ENCODE measurements around the gene ZNF148.
A peak's percentile ranks its signal among the peaks of the same experiment; 100 is the strongest.

DNA sequence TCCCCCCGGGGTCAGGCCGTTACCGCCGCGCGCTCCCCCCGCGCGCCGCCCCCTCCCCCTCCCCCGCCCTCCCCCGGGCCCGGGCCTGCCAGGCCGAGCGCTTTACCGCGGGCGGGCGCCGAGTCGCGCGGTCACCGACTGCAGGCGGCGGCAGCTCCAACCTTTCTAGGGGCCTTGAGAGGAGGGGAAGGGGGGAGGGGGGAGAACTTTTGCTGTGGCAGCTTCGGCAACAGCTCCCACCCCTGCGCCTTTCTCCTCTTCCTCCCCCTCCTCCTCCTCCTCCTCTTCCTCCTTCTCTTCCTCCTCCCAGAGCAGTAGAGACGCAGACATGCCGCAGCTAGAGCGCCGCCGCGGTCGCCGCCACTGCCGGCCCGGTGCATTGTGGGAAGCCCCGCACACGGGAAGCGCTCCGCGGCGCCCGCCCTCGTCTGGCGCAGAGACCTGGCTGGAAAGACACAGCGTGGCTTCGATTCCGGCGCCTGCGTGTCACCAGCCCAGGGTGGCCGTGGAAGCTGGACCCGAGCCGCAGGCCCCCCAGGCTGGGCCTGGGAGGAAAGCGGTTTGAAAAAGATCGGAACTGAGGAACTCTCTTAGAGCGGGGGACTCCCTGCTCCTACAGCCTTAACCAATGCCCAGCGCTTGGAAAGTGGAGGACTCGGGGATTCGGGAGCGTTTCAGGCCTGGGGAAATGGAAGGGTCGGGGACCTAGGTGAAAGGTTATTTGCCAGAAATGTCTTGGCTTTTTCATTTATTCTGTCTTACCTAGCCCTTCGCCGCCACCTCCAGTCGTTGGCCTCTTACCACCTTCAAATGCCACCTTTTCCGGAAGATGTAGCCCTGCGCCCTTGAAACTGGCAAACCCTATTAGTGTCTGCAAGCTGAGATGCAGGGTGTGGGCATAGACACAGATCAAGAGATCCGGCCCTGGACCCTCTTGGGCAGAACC lies at the start of gene ZNF148:
- TF ChIP-seq, protein P1, sequence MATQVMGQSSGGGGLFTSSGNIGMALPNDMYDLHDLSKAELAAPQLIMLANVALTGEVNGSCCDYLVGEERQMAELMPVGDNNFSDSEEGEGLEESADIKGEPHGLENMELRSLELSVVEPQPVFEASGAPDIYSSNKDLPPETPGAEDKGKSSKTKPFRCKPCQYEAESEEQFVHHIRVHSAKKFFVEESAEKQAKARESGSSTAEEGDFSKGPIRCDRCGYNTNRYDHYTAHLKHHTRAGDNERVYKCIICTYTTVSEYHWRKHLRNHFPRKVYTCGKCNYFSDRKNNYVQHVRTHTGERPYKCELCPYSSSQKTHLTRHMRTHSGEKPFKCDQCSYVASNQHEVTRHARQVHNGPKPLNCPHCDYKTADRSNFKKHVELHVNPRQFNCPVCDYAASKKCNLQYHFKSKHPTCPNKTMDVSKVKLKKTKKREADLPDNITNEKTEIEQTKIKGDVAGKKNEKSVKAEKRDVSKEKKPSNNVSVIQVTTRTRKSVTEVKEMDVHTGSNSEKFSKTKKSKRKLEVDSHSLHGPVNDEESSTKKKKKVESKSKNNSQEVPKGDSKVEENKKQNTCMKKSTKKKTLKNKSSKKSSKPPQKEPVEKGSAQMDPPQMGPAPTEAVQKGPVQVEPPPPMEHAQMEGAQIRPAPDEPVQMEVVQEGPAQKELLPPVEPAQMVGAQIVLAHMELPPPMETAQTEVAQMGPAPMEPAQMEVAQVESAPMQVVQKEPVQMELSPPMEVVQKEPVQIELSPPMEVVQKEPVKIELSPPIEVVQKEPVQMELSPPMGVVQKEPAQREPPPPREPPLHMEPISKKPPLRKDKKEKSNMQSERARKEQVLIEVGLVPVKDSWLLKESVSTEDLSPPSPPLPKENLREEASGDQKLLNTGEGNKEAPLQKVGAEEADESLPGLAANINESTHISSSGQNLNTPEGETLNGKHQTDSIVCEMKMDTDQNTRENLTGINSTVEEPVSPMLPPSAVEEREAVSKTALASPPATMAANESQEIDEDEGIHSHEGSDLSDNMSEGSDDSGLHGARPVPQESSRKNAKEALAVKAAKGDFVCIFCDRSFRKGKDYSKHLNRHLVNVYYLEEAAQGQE (IDR thresholded peaks at IDR 0.05; ENCODE audit: insufficient replicate concordance, low read depth) = peak; percentile 74
- TF ChIP-seq, protein P2, sequence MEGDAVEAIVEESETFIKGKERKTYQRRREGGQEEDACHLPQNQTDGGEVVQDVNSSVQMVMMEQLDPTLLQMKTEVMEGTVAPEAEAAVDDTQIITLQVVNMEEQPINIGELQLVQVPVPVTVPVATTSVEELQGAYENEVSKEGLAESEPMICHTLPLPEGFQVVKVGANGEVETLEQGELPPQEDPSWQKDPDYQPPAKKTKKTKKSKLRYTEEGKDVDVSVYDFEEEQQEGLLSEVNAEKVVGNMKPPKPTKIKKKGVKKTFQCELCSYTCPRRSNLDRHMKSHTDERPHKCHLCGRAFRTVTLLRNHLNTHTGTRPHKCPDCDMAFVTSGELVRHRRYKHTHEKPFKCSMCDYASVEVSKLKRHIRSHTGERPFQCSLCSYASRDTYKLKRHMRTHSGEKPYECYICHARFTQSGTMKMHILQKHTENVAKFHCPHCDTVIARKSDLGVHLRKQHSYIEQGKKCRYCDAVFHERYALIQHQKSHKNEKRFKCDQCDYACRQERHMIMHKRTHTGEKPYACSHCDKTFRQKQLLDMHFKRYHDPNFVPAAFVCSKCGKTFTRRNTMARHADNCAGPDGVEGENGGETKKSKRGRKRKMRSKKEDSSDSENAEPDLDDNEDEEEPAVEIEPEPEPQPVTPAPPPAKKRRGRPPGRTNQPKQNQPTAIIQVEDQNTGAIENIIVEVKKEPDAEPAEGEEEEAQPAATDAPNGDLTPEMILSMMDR (IDR thresholded peaks at IDR 0.05; ENCODE audit: insufficient read depth, low read length) = no peak
- TF ChIP-seq POLR2AphosphoS5 (IDR thresholded peaks at IDR 0.05; ENCODE audit: low read depth) (peak; percentile 94), GABPA (IDR thresholded peaks at IDR 0.05; ENCODE audit: low read depth) (peak; percentile 31; the same call in 1 of the 2 replicates), SPI1 (IDR thresholded peaks at IDR 0.05; ENCODE audit: borderline replicate concordance, low read depth) (peak; percentile 73)
